ENCODE results near the gene ZNF263.
A peak's percentile ranks its signal among the peaks of the same experiment; 100 is the strongest.

ZNF263 gene

DNA sequence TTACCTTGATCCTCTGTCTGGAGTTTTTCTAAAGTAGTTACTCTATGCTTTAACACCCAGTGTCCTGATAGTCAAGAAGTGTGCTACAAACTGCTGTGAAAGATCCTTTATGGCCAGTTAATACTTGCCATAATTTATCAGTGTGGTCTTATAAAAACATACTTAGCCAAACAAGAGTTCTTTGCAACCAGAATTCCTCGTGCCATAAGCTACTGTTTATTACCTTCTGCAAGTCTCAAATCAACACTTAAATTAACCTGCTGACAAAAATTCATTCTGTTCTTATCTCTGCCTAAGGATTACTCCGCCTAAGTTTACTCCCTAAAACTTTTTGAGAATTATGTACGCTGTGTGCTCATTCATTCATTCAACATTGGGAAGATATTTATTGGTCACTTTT lies 44.8 kb downstream of the ZNF263 start:
- Histone ChIP-seq H3K9me3 (ENCODE audit: control insufficient read depth, insufficient read depth, low read depth, low read length) (no peaks in the 10 kb centered on the region), H3K4me1 (ENCODE audit: control insufficient read depth, insufficient read depth, low read length) (no peaks in the 10 kb centered on the region), H3K36me3 (ENCODE audit: control insufficient read depth in 2 of 2, insufficient read depth in 1 of 2, low read length in 2 of 2) (no peaks in the 10 kb centered on the region), H3K27ac (ENCODE audit: extremely low read depth, low read depth, low read length) (no peak overlapping the region), H3K4me3 (ENCODE audit: low read depth, low read length) (no peak overlapping the region)
- CTCF ChIA-PET = no interaction called here
- POLR2A ChIA-PET = no interaction called here
- TF ChIP-seq KLF7 (tag by site-specific recombination; IDR thresholded peaks at IDR 0.05; ENCODE audit: borderline replicate concordance) (peak; percentile 27; the same call in 1 of the 2 replicates), ZNF658 (tag by site-specific recombination; IDR thresholded peaks at IDR 0.05) (no peak), RBAK (tag by site-specific recombination; IDR thresholded peaks at IDR 0.05) (no peak), ZNF239 (tag by site-specific recombination; IDR thresholded peaks at IDR 0.05) (no peak), SP7 (tag by site-specific recombination; IDR thresholded peaks at IDR 0.05) (no peak), YY2 (tag by site-specific recombination; IDR thresholded peaks at IDR 0.05) (no peak), OSR2 (tag by site-specific recombination; IDR thresholded peaks at IDR 0.05) (peak; percentile 50; the same call in 1 of the 2 replicates), ZBTB8A (tag by site-specific recombination; IDR thresholded peaks at IDR 0.05) (0 out of 2 replicates have a peak, but pooled peaks have one; percentile 13), KLF8 (tag by site-specific recombination; IDR thresholded peaks at IDR 0.05) (no peak), ZNF701 (tag by site-specific recombination; IDR thresholded peaks at IDR 0.05) (no peak), ZSCAN30 (tag by site-specific recombination; IDR thresholded peaks at IDR 0.05) (0 out of 2 replicates have a peak, but pooled peaks have one; percentile 40), ZBTB17 (tag by site-specific recombination; IDR thresholded peaks at IDR 0.05) (no peak), GFI1B (tag by site-specific recombination; IDR thresholded peaks at IDR 0.05) (no peak), ZNF548 (tag by site-specific recombination; IDR thresholded peaks at IDR 0.05) (no peak), ZNF791 (tag by site-specific recombination; IDR thresholded peaks at IDR 0.05) (no peak), ZFHX2 (tag by site-specific recombination; conservative IDR thresholded peaks at IDR 0.05) (no peak), SCRT1 (tag by site-specific recombination; IDR thresholded peaks at IDR 0.05; ENCODE audit: borderline replicate concordance) (0 out of 2 replicates have a peak, but pooled peaks have one; percentile 33), ZNF302 (tag by site-specific recombination; IDR thresholded peaks at IDR 0.05; ENCODE audit: low read depth) (peak; percentile 22; the same call in 1 of the 2 replicates), GLI4 (tag by site-specific recombination; IDR thresholded peaks at IDR 0.05) (no peak), ZNF221 (tag by site-specific recombination; IDR thresholded peaks at IDR 0.05; ENCODE audit: borderline replicate concordance) (no peak), ZNF785 (tag by site-specific recombination; IDR thresholded peaks at IDR 0.05) (no peak), ZNF341 (tag by site-specific recombination; IDR thresholded peaks at IDR 0.05; ENCODE audit: low read depth) (no peak), ZNF146 (tag by site-specific recombination; IDR thresholded peaks at IDR 0.05) (no peak)
- TF ChIP-seq, protein P1, sequence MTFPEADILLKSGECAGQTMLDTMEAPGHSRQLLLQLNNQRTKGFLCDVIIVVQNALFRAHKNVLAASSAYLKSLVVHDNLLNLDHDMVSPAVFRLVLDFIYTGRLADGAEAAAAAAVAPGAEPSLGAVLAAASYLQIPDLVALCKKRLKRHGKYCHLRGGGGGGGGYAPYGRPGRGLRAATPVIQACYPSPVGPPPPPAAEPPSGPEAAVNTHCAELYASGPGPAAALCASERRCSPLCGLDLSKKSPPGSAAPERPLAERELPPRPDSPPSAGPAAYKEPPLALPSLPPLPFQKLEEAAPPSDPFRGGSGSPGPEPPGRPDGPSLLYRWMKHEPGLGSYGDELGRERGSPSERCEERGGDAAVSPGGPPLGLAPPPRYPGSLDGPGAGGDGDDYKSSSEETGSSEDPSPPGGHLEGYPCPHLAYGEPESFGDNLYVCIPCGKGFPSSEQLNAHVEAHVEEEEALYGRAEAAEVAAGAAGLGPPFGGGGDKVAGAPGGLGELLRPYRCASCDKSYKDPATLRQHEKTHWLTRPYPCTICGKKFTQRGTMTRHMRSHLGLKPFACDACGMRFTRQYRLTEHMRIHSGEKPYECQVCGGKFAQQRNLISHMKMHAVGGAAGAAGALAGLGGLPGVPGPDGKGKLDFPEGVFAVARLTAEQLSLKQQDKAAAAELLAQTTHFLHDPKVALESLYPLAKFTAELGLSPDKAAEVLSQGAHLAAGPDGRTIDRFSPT (tag by site-specific recombination; IDR thresholded peaks at IDR 0.05) = no peak
- TF ChIP-seq, protein P2, sequence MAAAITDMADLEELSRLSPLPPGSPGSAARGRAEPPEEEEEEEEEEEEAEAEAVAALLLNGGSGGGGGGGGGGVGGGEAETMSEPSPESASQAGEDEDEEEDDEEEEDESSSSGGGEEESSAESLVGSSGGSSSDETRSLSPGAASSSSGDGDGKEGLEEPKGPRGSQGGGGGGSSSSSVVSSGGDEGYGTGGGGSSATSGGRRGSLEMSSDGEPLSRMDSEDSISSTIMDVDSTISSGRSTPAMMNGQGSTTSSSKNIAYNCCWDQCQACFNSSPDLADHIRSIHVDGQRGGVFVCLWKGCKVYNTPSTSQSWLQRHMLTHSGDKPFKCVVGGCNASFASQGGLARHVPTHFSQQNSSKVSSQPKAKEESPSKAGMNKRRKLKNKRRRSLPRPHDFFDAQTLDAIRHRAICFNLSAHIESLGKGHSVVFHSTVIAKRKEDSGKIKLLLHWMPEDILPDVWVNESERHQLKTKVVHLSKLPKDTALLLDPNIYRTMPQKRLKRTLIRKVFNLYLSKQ (tag by site-specific recombination; IDR thresholded peaks at IDR 0.05; ENCODE audit: borderline replicate concordance) = no peak
- TF ChIP-seq, protein P3, sequence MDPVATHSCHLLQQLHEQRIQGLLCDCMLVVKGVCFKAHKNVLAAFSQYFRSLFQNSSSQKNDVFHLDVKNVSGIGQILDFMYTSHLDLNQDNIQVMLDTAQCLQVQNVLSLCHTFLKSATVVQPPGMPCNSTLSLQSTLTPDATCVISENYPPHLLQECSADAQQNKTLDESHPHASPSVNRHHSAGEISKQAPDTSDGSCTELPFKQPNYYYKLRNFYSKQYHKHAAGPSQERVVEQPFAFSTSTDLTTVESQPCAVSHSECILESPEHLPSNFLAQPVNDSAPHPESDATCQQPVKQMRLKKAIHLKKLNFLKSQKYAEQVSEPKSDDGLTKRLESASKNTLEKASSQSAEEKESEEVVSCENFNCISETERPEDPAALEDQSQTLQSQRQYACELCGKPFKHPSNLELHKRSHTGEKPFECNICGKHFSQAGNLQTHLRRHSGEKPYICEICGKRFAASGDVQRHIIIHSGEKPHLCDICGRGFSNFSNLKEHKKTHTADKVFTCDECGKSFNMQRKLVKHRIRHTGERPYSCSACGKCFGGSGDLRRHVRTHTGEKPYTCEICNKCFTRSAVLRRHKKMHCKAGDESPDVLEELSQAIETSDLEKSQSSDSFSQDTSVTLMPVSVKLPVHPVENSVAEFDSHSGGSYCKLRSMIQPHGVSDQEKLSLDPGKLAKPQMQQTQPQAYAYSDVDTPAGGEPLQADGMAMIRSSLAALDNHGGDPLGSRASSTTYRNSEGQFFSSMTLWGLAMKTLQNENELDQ (tag by site-specific recombination; IDR thresholded peaks at IDR 0.05; ENCODE audit: low read depth) = 0 out of 2 replicates have a peak, but pooled peaks have one; percentile 40
- TF ChIP-seq, protein P4, sequence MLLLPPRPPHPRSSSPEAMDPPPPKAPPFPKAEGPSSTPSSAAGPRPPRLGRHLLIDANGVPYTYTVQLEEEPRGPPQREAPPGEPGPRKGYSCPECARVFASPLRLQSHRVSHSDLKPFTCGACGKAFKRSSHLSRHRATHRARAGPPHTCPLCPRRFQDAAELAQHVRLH (tag by site-specific recombination; IDR thresholded peaks at IDR 0.05) = peak; percentile 73
- TF ChIP-seq, protein P5, sequence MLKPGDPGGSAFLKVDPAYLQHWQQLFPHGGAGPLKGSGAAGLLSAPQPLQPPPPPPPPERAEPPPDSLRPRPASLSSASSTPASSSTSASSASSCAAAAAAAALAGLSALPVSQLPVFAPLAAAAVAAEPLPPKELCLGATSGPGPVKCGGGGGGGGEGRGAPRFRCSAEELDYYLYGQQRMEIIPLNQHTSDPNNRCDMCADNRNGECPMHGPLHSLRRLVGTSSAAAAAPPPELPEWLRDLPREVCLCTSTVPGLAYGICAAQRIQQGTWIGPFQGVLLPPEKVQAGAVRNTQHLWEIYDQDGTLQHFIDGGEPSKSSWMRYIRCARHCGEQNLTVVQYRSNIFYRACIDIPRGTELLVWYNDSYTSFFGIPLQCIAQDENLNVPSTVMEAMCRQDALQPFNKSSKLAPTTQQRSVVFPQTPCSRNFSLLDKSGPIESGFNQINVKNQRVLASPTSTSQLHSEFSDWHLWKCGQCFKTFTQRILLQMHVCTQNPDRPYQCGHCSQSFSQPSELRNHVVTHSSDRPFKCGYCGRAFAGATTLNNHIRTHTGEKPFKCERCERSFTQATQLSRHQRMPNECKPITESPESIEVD (tag by site-specific recombination; IDR thresholded peaks at IDR 0.05) = peak; percentile 94
- TF ChIP-seq, protein P6, sequence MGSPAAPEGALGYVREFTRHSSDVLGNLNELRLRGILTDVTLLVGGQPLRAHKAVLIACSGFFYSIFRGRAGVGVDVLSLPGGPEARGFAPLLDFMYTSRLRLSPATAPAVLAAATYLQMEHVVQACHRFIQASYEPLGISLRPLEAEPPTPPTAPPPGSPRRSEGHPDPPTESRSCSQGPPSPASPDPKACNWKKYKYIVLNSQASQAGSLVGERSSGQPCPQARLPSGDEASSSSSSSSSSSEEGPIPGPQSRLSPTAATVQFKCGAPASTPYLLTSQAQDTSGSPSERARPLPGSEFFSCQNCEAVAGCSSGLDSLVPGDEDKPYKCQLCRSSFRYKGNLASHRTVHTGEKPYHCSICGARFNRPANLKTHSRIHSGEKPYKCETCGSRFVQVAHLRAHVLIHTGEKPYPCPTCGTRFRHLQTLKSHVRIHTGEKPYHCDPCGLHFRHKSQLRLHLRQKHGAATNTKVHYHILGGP (tag by site-specific recombination; IDR thresholded peaks at IDR 0.05) = peak; percentile 37; the same call in 1 of the 2 replicates

Measured in HEK293 (cell line).